RWPE2 (cell line): Measurements from ENCODE around the gene FTO.
A peak's percentile ranks its signal among the peaks of the same experiment; 100 is the strongest.

Experiments
- ATAC-seq: fragments of 200-7000 bp; cut with Tn5 transposase; 3 replicates; pipeline ENCODE4 v1.9.1; 2021; ENCODE audit warnings: low read depth
- DNase-seq: peaks from one replicate; pipeline ENCODE4 v3.0.0-alpha.2; 2020; ENCODE audit warnings: low spot score
- H3K27ac ChIP-seq: fragments of 450-650 bp; 2 replicates; pipeline ENCODE4 v1.5.1; 2017; ENCODE audit warnings: mild to moderate bottlenecking; ENCODE audit not compliant: poor library complexity, severe bottlenecking
- H3K27me3 ChIP-seq: fragments of 250-450 bp; sonication (Bioruptor Pico); 2 replicates; pipeline ENCODE4 v1.5.1; 2021; ENCODE audit warnings: mild to moderate bottlenecking, moderate library complexity; ENCODE audit not compliant: insufficient read depth, poor library complexity, severe bottlenecking
- H3K36me3 ChIP-seq: fragments of 250-450 bp; sonication (Bioruptor Pico); 2 replicates; pipeline ENCODE4 v1.5.1; 2020; ENCODE audit warnings: low read depth, mild to moderate bottlenecking, moderate library complexity
- H3K4me1 ChIP-seq: fragments of 250-450 bp; sonication (Bioruptor Pico); 2 replicates; pipeline ENCODE4 v1.5.1; 2021; ENCODE audit warnings: mild to moderate bottlenecking, moderate library complexity; ENCODE audit not compliant: insufficient read depth, poor library complexity, severe bottlenecking
- H3K4me3 ChIP-seq: fragments of 250-450 bp; sonication (Bioruptor Pico); 2 replicates; pipeline ENCODE4 v1.5.1; 2021; ENCODE audit warnings: mild to moderate bottlenecking, moderate library complexity; ENCODE audit not compliant: severe bottlenecking
- H3K9me3 ChIP-seq: fragments of 250-450 bp; sonication (Bioruptor Pico); 2 replicates; pipeline ENCODE4 v1.5.1; 2021; ENCODE audit warnings: mild to moderate bottlenecking, moderate library complexity; ENCODE audit not compliant: severe bottlenecking
- TF ChIP-seq, protein P1 (sequence below): fragments of 450-650 bp; IDR thresholded peaks from one replicate; pipeline ENCODE4 v1.5.1; 2017; ENCODE audit warnings: mild to moderate bottlenecking, moderate library complexity; ENCODE audit not compliant: poor library complexity, severe bottlenecking

The FTO gene

GRCh38 chr16:54193665-54194333 lies 489.8 kb downstream of the FTO start:
- Histone ChIP-seq H3K4me3 (no peak overlapping the region), H3K27me3 (no peaks in the 10 kb centered on the region), H3K9me3 (no peaks in the 10 kb centered on the region), H3K27ac (no peak overlapping the region), H3K4me1 (no peaks in the 10 kb centered on the region), H3K36me3 (no peaks in the 10 kb centered on the region)
- DNase-seq: no peak
- TF ChIP-seq, protein P1, sequence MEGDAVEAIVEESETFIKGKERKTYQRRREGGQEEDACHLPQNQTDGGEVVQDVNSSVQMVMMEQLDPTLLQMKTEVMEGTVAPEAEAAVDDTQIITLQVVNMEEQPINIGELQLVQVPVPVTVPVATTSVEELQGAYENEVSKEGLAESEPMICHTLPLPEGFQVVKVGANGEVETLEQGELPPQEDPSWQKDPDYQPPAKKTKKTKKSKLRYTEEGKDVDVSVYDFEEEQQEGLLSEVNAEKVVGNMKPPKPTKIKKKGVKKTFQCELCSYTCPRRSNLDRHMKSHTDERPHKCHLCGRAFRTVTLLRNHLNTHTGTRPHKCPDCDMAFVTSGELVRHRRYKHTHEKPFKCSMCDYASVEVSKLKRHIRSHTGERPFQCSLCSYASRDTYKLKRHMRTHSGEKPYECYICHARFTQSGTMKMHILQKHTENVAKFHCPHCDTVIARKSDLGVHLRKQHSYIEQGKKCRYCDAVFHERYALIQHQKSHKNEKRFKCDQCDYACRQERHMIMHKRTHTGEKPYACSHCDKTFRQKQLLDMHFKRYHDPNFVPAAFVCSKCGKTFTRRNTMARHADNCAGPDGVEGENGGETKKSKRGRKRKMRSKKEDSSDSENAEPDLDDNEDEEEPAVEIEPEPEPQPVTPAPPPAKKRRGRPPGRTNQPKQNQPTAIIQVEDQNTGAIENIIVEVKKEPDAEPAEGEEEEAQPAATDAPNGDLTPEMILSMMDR: peak; percentile 74
- peak; percentile 87 for ATAC-seq

DNA sequence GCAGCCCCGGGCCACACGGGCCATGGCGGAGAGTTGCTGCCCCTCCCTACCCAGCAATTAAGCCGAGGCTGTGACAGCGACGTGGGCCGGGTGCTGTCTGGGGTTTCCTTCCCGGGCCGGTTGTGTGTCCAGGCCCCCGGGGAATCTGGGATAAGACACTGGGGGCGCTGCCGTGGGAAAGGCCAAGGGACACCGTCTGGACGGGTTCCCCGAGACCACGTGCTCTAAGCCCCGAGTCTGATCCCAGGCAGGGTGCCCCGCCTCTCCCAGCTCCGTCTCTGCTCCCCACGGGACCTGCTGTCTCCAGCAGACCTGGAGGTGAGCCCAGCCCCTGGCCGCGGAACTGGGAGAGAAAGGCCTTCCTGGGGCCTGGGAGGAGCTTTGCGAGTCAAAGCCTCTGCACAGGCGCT lies 490.4 kb downstream of the FTO start:
- Histone ChIP-seq H3K9me3 (no peaks in the 10 kb centered on the region), H3K4me1 (no peaks in the 10 kb centered on the region), H3K36me3 (no peaks in the 10 kb centered on the region), H3K4me3 (no peak overlapping the region), H3K27me3 (no peaks in the 10 kb centered on the region), H3K27ac (no peak overlapping the region)
- DNase-seq: no peak
- ATAC-seq: no peak
- TF ChIP-seq, protein P1: no peak

DNA sequence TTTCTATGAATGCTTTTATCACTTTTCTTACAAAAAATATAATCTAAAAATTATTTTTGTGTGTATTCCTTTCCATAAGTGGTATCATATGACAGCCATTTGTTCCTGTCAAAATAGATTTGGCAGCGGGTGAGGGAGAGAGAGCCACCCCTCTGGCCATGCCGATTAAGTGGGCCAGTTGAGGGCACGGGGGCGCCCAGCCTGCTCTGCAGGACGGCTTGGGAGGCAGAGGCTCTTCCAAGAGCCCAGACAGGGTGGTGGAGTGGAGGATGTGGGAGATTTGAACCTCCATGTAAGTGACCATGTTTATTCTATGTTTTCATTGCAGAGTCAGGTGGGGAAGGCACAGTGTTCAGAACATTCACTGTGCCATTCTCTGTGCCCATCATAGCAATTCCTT lies 493.8 kb downstream of the FTO start:
- H3K9me3 ChIP-seq: no peaks in the 10 kb centered on the region
- no peak overlapping the region for H3K27ac ChIP-seq
- no peak for DNase-seq
- no peaks in the 10 kb centered on the region for H3K4me1 ChIP-seq
- H3K27me3 ChIP-seq: no peaks in the 10 kb centered on the region
- no peaks in the 10 kb centered on the region for H3K36me3 ChIP-seq
- H3K4me3 ChIP-seq: no peak overlapping the region
- no peak for ATAC-seq
- TF ChIP-seq, protein P1: no peak

GRCh38 chr16:54199487-54200160 lies 495.7 kb downstream of the FTO start:
- H3K9me3 ChIP-seq: no peaks in the 10 kb centered on the region
- no peaks in the 10 kb centered on the region for H3K36me3 ChIP-seq
- TF ChIP-seq, protein P1: no peak
- H3K4me1 ChIP-seq: no peaks in the 10 kb centered on the region
- DNase-seq: no peak
- no peaks in the 10 kb centered on the region for H3K27me3 ChIP-seq
- H3K4me3 ChIP-seq: no peak overlapping the region
- no peak for ATAC-seq
- no peak overlapping the region for H3K27ac ChIP-seq

- Histone ChIP-seq H3K9me3 (no peaks in the 10 kb centered on the region), H3K4me3 (no peak overlapping the region), H3K4me1 (no peaks in the 10 kb centered on the region), H3K27me3 (no peaks in the 10 kb centered on the region), H3K36me3 (no peaks in the 10 kb centered on the region), H3K27ac (no peak overlapping the region)
- TF ChIP-seq, protein P1: no peak
- ATAC-seq (no peak), DNase-seq (no peak)
These were observed 496.2 kb downstream of the FTO start for GRCh38 chr16:54200161-54200534.
